ENCODE results near the gene FADS3.

DNA sequence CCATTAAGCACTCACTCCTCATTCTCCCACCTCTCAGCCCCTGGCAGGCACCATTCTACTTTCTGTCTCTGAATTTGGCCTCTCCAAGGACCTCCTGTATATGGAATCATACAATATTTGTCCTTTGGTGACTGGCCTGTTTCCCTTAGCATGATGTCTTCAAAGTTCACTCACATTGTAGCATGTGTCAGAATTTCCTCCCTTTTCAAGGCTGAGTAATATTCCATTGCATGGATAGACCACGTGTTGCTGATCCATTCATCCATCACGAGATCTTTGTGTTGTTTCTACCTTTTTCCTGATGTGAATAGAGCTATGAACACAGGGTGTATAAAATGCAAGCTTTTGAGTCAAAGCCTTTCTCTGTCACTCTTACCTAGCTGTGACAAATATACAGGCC, 51.6 kb downstream of the FADS3 start:
- TF ChIP-seq TCF7L2 (IDR thresholded peaks at IDR 0.05; ENCODE audit: low read depth, low read length): no peak
- no peak for TF ChIP-seq POLR2A (IDR thresholded peaks at IDR 0.05; ENCODE audit: insufficient read depth in 1 of 2, low read depth in 2 of 2, low read length in 2 of 2)
- TF ChIP-seq CBX5 (CRISPR knock-in tag; IDR thresholded peaks at IDR 0.05; ENCODE audit: borderline replicate concordance): no peak
- no peak for TF ChIP-seq SP1 (IDR thresholded peaks at IDR 0.05)
- no peak for TF ChIP-seq SP1 (CRISPR knock-in tag; IDR thresholded peaks at IDR 0.05)
- TF ChIP-seq, protein P1, sequence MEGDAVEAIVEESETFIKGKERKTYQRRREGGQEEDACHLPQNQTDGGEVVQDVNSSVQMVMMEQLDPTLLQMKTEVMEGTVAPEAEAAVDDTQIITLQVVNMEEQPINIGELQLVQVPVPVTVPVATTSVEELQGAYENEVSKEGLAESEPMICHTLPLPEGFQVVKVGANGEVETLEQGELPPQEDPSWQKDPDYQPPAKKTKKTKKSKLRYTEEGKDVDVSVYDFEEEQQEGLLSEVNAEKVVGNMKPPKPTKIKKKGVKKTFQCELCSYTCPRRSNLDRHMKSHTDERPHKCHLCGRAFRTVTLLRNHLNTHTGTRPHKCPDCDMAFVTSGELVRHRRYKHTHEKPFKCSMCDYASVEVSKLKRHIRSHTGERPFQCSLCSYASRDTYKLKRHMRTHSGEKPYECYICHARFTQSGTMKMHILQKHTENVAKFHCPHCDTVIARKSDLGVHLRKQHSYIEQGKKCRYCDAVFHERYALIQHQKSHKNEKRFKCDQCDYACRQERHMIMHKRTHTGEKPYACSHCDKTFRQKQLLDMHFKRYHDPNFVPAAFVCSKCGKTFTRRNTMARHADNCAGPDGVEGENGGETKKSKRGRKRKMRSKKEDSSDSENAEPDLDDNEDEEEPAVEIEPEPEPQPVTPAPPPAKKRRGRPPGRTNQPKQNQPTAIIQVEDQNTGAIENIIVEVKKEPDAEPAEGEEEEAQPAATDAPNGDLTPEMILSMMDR (CRISPR knock-in tag; IDR thresholded peaks at IDR 0.05): no peak
- no peak for TF ChIP-seq MTA3 (CRISPR knock-in tag; IDR thresholded peaks at IDR 0.05)
- TF ChIP-seq, protein P2, sequence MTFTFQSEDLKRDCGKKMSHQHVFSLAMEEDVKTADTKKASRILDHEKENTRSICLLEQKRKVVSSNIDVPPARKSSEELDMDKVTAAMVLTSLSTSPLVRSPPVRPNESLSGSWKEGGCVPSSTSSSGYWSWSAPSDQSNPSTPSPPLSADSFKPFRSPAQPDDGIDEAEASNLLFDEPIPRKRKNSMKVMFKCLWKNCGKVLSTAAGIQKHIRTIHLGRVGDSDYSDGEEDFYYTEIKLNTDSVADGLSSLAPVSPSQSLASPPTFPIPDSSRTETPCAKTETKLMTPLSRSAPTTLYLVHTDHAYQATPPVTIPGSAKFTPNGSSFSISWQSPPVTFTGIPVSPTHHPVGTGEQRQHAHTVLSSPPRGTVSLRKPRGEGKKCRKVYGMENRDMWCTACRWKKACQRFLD (CRISPR knock-in tag; IDR thresholded peaks at IDR 0.05; ENCODE audit: borderline replicate concordance): no peak
- no peak for TF ChIP-seq ZNF207 (IDR thresholded peaks at IDR 0.05; ENCODE audit: borderline replicate concordance)
- no peak for TF ChIP-seq ZNF3 (CRISPR knock-in tag; IDR thresholded peaks at IDR 0.05)
- TF ChIP-seq ZNF354B (CRISPR knock-in tag; IDR thresholded peaks at IDR 0.05): no peak
- no peak for TF ChIP-seq CHD4 (IDR thresholded peaks at IDR 0.05; ENCODE audit: borderline replicate concordance, low read length)
